Lung (tissue), 12 donors: ENCODE results near the gene TBRG1. TPM values are rescaled to one million over a fixed set of nuclear protein-coding genes. Genes with fewer than 3 reads are reported as not detected.

ENCODE experiments used
- ATAC-seq: fragments of 200-7000 bp; cut with Tn5 transposase; one replicate; pipeline ENCODE4 v1.9.1; 2020; ENCODE audit warnings: moderate number of reproducible peaks; ENCODE audit not compliant: insufficient read depth, low FRiP score
- DNase-seq, 3 donors: peaks; one replicate each; pipeline ENCODE4 v3.0.0-alpha.2; 2013 to 2017
- H3K27ac ChIP-seq, 2 donors: one replicate each; pipeline ENCODE4 v1.5.1; 2013; ENCODE audit warnings: mild to moderate bottlenecking in 2 of 2, moderate library complexity in 2 of 2, control low read depth in 1 of 2, inconsistent platforms in 1 of 2, low read depth in 1 of 2, low read length in 1 of 2
- H3K27me3 ChIP-seq, 3 donors: one replicate each; pipeline ENCODE4 v1.5.1; 2013; ENCODE audit warnings: low read length in 2 of 3; ENCODE audit not compliant: control insufficient read depth in 3 of 3, insufficient read depth in 3 of 3
- H3K36me3 ChIP-seq, 4 donors: one replicate each; pipeline ENCODE4 v1.5.1; 2013; ENCODE audit warnings: low read length in 4 of 4, mild to moderate bottlenecking in 1 of 4, moderate library complexity in 1 of 4; ENCODE audit not compliant: control insufficient read depth in 4 of 4, insufficient read depth in 4 of 4
- H3K4me1 ChIP-seq, 5 donors: one replicate each; pipeline ENCODE4 v1.5.1; 2013; ENCODE audit warnings: low read length in 5 of 5, mild to moderate bottlenecking in 2 of 5, moderate library complexity in 1 of 5; ENCODE audit not compliant: control insufficient read depth in 5 of 5, insufficient read depth in 5 of 5
- H3K4me3 ChIP-seq: one replicate; pipeline ENCODE4 v1.5.1; 2013; ENCODE audit warnings: mild to moderate bottlenecking, control low read depth, moderate library complexity
- H3K9ac ChIP-seq, 2 donors: one replicate each; pipeline ENCODE4 v1.5.1; 2013; ENCODE audit warnings: low read length in 2 of 2, control low read depth in 1 of 2; ENCODE audit not compliant: insufficient read depth in 1 of 2
- H3K9me3 ChIP-seq, 4 donors: one replicate each; pipeline ENCODE4 v1.5.1; 2013; ENCODE audit warnings: low read length in 3 of 4, mild to moderate bottlenecking in 1 of 4, moderate library complexity in 1 of 4; ENCODE audit not compliant: control insufficient read depth in 4 of 4, insufficient read depth in 3 of 4
- CTCF ChIP-seq: IDR thresholded peaks from 2 replicates; pipeline ENCODE4 v1.5.1; 2012; ENCODE audit warnings: mild to moderate bottlenecking; ENCODE audit errors: control extremely low read depth, extremely low read depth
- WGBS, 2 donors: extraction: QIAGEN DNeasy Blood & Tissue Kit; methylation state at CpG; one replicate each; pipeline ENCODE4 v1.1.7; 2013; 5-methylcytosine and 5-hydroxymethylcytosine counted together
- polyA plus RNA-seq, 2 donors: library from polyadenylated mRNA; stranded (reverse); fragments of 200-250 nt; gene quantifications; one replicate each; pipeline ENCODE4 v1.2.1, GENCODE V29; 2013
- total RNA-seq, 2 donors: library from RNA; depleted of rRNA in 1 of 2; stranded (reverse); fragments of >200 nt in 1 of 2; gene quantifications; one replicate each; pipeline ENCODE4 v1.2.1, GENCODE V29; 2014 to 2021
- donor health status: control.
- donor health status: control.
- donor health status: Bipolar disorder and iron deficiency.
- donor health status: healthy.
- donor health status: DM: yes; HTN: yes; CAD: no.

The TBRG1 gene
- total and polyA plus RNA-seq, 4 donors, result 31.3 to 47.0 (median 37.6) TPM

- 73 to 81% methylated on average over 6 of the region's 6 CpGs for WGBS, 2 donors
- Histone ChIP-seq H3K9ac (no peak overlapping the region), H3K27ac (no peak overlapping the region), H3K4me1 (peaks cover 0 to 3% (median 0%) of the 10 kb centered on the region in 5 donors), H3K27me3 (no peaks in the 10 kb centered on the region), H3K36me3 (no peaks in the 10 kb centered on the region), H3K4me3 (no peak overlapping the region), H3K9me3 (no peaks in the 10 kb centered on the region)
- TF ChIP-seq CTCF, result no peak
- ATAC-seq (no peak), DNase-seq (peak in 2 of 3 donors; percentile 13 to 21)
Observed at GRCh38 chr11:124581817-124582216, 40.8 kb upstream of the TBRG1 start.

- DNase-seq (no peak), ATAC-seq (no peak)
- WGBS, 2 donors, result 90 to 94% methylated on average over 2 of the region's 2 CpGs
- Histone ChIP-seq H3K27ac (no peak overlapping the region), H3K4me3 (no peak overlapping the region), H3K36me3 (no peaks in the 10 kb centered on the region), H3K27me3 (no peaks in the 10 kb centered on the region), H3K4me1 (peaks cover 0 to 3% (median 0%) of the 10 kb centered on the region in 5 donors), H3K9ac (no peak overlapping the region), H3K9me3 (no peaks in the 10 kb centered on the region)
- no peak for TF ChIP-seq CTCF
Observed at GRCh38 chr11:124582565-124582964, 40.1 kb upstream of the TBRG1 start.

GRCh38 chr11:124583781-124584180, 38.9 kb upstream of the TBRG1 start:
- Histone ChIP-seq H3K27me3 (no peaks in the 10 kb centered on the region), H3K4me1 (peaks cover 0 to 3% (median 0%) of the 10 kb centered on the region in 5 donors), H3K4me3 (no peak overlapping the region), H3K27ac (no peak overlapping the region), H3K9me3 (no peaks in the 10 kb centered on the region), H3K36me3 (no peaks in the 10 kb centered on the region), H3K9ac (no peak overlapping the region)
- WGBS, 2 donors, result 75 to 92% methylated on average over 8 of the region's 8 CpGs
- TF ChIP-seq CTCF, result no peak
- ATAC-seq (no peak), DNase-seq (no peak)
